T-helper 17 cell (primary cell): ENCODE measurements around the gene CNTFR. TPM values are rescaled to one million over a fixed set of nuclear protein-coding genes. Genes with fewer than 3 reads are reported as not detected.

Experiments
- ATAC-seq: fragments of 150-1000 bp; cut with Tn5 transposase; 2 replicates; pipeline ENCODE4 v1.10.0; 2021; ENCODE audit warnings: mild to moderate bottlenecking, moderate library complexity
- DNase-seq, 3 donors: peaks; one replicate each; pipeline versions ENCODE4 v3.0.0 to v3.0.0-alpha.2; 2020 to 2021
- H3K9me3 ChIP-seq: one replicate; pipeline ENCODE4 v1.7.0; 2013; ENCODE audit warnings: low read length, mild to moderate bottlenecking; ENCODE audit not compliant: control insufficient read depth, poor library complexity, severe bottlenecking
- H3K27ac Mint-ChIP-seq: one replicate; pipeline ENCODE4 v1.8.0; 2022; ENCODE audit warnings: mild to moderate bottlenecking, moderate library complexity, mixed read lengths
- H3K27me3 Mint-ChIP-seq: one replicate; pipeline ENCODE4 v1.8.0; 2022; ENCODE audit warnings: mixed read lengths
- H3K36me3 Mint-ChIP-seq: one replicate; pipeline ENCODE4 v1.8.0; 2022; ENCODE audit warnings: low read depth, mixed read lengths
- H3K4me1 Mint-ChIP-seq: one replicate; pipeline ENCODE4 v1.8.0; 2022; ENCODE audit warnings: mild to moderate bottlenecking, mixed read lengths
- H3K4me3 Mint-ChIP-seq: one replicate; pipeline ENCODE4 v1.8.0; 2022; ENCODE audit warnings: mild to moderate bottlenecking, moderate library complexity, mixed read lengths
- total RNA-seq, 4 donors: library from RNA in 2 of 4; stranded (reverse) in 2 of 4; gene quantifications; one replicate each; pipeline ENCODE4 v1.2.3 and lab custom pipeline; 2022 to 2026

CNTFR gene
- total RNA-seq, 2 donors from 2014 or later: not detected

GRCh38 chr9:34568133-34568532, 21.4 kb downstream of the CNTFR start:
- Mint-ChIP-seq H3K27me3 (peaks cover 77% of the 10 kb centered on the region), H3K4me3 (no peak overlapping the region)

GRCh38 chr9:34566972-34567371, 22.6 kb downstream of the CNTFR start:
- no peaks in the 10 kb centered on the region for H3K9me3 ChIP-seq
- Mint-ChIP-seq H3K36me3 (peaks cover 6% of the 10 kb centered on the region), H3K27ac (no peak overlapping the region), H3K4me1 (peaks cover 4% of the 10 kb centered on the region), H3K27me3 (peaks cover 77% of the 10 kb centered on the region), H3K4me3 (no peak overlapping the region)
- DNase-seq (no peak), ATAC-seq (no peak)

More at GRCh38 chr9:34568133-34568532, 21.4 kb downstream of the CNTFR start:
- Mint-ChIP-seq H3K4me1 (peaks cover 4% of the 10 kb centered on the region), H3K27ac (no peak overlapping the region), H3K36me3 (peaks cover 6% of the 10 kb centered on the region)
- no peaks in the 10 kb centered on the region for H3K9me3 ChIP-seq
- DNase-seq: no peak
- no peak for ATAC-seq

DNA sequence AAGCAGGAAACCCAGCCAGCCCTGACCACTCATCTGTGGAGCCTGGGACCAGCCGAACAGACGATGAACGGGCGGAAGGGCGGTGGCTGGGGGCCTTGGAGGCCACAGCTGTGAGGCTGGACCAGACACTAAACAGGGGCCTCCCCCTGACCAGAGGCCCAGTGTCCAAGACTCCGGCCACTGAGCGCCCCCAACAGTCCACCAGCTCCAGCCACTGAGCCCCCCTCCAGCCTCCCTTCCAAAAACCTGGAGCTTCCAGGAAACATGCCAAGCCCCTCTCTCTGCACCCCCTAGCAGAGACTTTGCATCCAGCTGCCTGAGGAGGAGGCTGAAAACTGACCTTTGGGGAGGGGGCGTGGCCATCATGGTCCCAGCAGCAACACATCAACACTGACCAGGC, 23.2 kb downstream of the CNTFR start:
- H3K9me3 ChIP-seq: no peaks in the 10 kb centered on the region
- H3K4me3 Mint-ChIP-seq: no peak overlapping the region
- DNase-seq: no peak
- H3K27me3 Mint-ChIP-seq: peaks cover 73% of the 10 kb centered on the region
- H3K36me3 Mint-ChIP-seq: peaks cover 6% of the 10 kb centered on the region
- no peak overlapping the region for H3K27ac Mint-ChIP-seq
- H3K4me1 Mint-ChIP-seq: peaks cover 4% of the 10 kb centered on the region
- ATAC-seq: no peak

DNA sequence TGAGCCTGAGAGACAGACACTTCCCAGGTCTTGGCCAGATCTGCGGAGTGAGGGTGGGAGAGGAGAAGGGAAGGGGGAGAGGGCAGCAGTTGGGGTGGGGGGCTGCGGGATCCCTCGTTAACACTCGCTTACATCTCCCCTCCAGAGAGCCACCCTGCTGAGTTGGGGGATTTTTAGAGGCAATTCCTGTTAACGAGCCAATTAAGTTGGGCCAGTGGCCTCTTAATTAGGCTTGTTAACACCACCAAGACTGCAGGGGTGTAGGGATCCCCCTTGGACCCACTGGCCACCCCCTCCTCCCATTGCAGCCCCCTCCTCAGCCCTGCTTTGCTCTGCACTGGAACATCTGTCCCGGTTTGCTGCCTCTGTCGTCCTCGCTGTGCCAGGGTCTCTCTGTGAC, 23.7 kb downstream of the CNTFR start:
- no peak overlapping the region for H3K4me3 Mint-ChIP-seq
- peaks cover 73% of the 10 kb centered on the region for H3K27me3 Mint-ChIP-seq
- peaks cover 4% of the 10 kb centered on the region for H3K4me1 Mint-ChIP-seq
- H3K9me3 ChIP-seq: no peaks in the 10 kb centered on the region
- DNase-seq (no peak), ATAC-seq (no peak)
- H3K36me3 Mint-ChIP-seq: peaks cover 6% of the 10 kb centered on the region
- no peak overlapping the region for H3K27ac Mint-ChIP-seq

DNA sequence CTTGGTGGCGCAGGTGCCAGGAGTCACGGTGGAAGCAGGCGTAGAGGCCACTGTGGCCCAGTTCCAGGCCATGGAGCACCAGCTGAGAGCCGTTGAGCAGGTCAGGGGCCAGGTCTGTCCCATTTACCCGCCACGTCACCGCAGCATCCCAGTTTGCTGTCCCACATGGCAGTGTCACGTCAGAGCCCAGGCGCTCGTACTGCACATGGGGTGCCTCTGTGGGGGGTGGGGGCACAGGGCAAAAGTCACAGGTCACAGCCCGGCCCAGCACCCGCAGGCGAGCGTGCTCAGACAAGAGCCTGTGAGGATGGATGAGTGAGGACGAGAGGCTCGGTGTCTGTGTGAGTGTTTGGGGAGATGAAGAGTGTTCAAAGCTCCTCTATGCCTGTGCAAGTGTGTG, 24.9 kb downstream of the CNTFR start:
- H3K9me3 ChIP-seq: no peaks in the 10 kb centered on the region
- no peak overlapping the region for H3K27ac Mint-ChIP-seq
- no peak overlapping the region for H3K4me3 Mint-ChIP-seq
- no peak for DNase-seq
- H3K27me3 Mint-ChIP-seq: peaks cover 71% of the 10 kb centered on the region
- H3K36me3 Mint-ChIP-seq: peaks cover 10% of the 10 kb centered on the region
- no peak for ATAC-seq
- peaks cover 3% of the 10 kb centered on the region for H3K4me1 Mint-ChIP-seq

GRCh38 chr9:34563262-34563661, 26.3 kb downstream of the CNTFR start:
- H3K27ac Mint-ChIP-seq: no peak overlapping the region

GRCh38 chr9:34562135-34562745, 27.3 kb downstream of the CNTFR start:
- Mint-ChIP-seq H3K27ac (no peak overlapping the region), H3K36me3 (peaks cover 10% of the 10 kb centered on the region), H3K27me3 (peaks cover 77% of the 10 kb centered on the region), H3K4me3 (no peak overlapping the region), H3K4me1 (peaks cover 7% of the 10 kb centered on the region)
- no peaks in the 10 kb centered on the region for H3K9me3 ChIP-seq
- DNase-seq (no peak), ATAC-seq (no peak)

More at GRCh38 chr9:34563262-34563661, 26.3 kb downstream of the CNTFR start:
- H3K9me3 ChIP-seq: no peaks in the 10 kb centered on the region
- Mint-ChIP-seq H3K36me3 (peaks cover 10% of the 10 kb centered on the region), H3K27me3 (peaks cover 76% of the 10 kb centered on the region), H3K4me1 (peaks cover 3% of the 10 kb centered on the region), H3K4me3 (no peak overlapping the region)
- no peak for DNase-seq
- ATAC-seq: no peak

GRCh38 chr9:34560599-34561214, 28.8 kb downstream of the CNTFR start:
- H3K9me3 ChIP-seq: no peaks in the 10 kb centered on the region
- ATAC-seq: no peak
- Mint-ChIP-seq H3K36me3 (peaks cover 14% of the 10 kb centered on the region), H3K4me3 (no peak overlapping the region), H3K27ac (no peak overlapping the region), H3K4me1 (peaks cover 7% of the 10 kb centered on the region), H3K27me3 (peaks cover 72% of the 10 kb centered on the region)
- no peak for DNase-seq

DNA sequence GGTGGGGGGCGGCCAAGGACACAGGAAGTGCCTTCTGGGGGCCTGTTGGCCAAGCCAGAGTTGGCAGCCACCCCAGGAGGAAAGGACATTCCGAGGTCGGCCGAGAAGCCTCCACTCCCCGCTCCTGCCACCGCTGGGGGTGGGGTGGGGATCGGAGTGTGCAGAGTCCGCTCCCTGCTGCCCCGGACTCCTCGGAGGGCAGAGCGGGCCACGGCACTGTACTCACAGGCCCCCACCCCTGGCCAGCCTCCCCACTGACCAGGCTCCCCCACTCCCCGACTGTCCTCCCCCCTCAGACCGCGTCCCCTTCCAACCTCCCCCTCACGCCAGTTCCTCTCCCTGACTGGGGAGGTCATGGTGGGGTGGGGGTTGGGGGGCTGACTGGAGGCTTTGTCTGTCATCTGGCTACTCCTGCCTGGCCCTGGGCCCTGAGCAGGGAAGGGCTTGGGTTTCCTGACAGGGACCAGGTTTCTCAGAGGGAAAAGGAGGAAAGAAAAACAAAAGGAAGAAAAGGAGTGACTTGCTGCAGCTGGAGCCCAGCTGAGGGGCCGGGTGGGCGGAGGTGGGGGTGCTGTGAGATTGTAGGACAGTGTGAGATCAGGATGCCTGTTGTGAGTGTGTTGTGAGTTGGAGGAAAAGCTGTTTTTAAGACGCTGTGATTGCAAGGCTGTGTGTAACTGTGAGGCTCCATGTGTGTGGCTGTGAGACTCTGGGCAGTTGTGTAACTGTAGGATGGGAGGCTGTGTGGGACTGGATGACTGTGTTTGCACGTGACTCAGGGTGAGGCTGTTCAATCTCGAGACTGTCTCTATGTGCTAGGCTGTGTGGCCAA, 29.7 kb downstream of the CNTFR start:
- Mint-ChIP-seq H3K27me3 (peaks cover 67% of the 10 kb centered on the region), H3K4me3 (no peak overlapping the region), H3K36me3 (peaks cover 13% of the 10 kb centered on the region), H3K4me1 (peaks cover 7% of the 10 kb centered on the region), H3K27ac (no peak overlapping the region)
- DNase-seq (no peak), ATAC-seq (no peak)
- no peaks in the 10 kb centered on the region for H3K9me3 ChIP-seq

GRCh38 chr9:34558919-34559623, 30.5 kb downstream of the CNTFR start:
- Mint-ChIP-seq H3K4me1 (peaks cover 9% of the 10 kb centered on the region), H3K36me3 (peaks cover 12% of the 10 kb centered on the region), H3K27ac (no peak overlapping the region), H3K27me3 (peaks cover 67% of the 10 kb centered on the region), H3K4me3 (no peak overlapping the region)
- ATAC-seq: no peak
- H3K9me3 ChIP-seq: no peaks in the 10 kb centered on the region
- DNase-seq: no peak

DNA sequence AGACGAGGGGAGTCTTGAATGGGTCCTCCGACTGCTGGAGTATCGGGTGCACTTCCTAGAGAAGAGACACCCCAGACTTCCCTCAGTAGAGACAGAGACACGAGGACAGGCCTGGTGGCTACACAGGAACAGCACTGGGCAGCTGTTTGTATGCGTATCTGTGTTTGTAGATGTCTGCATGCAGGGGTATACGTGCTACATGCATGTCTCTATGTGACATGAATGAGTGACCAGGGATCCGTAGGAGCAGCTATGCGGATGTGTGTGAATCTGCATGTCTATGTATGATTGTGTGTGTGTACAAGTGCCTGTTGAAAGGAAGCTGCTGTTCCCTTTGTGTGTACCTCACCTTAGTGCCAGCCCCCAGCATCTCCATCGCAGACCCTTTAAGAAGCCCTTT, 31.2 kb downstream of the CNTFR start:
- ATAC-seq (no peak), DNase-seq (no peak)
- H3K9me3 ChIP-seq: no peaks in the 10 kb centered on the region
- peaks cover 63% of the 10 kb centered on the region for H3K27me3 Mint-ChIP-seq
- H3K36me3 Mint-ChIP-seq: peaks cover 8% of the 10 kb centered on the region
- no peak overlapping the region for H3K4me3 Mint-ChIP-seq
- peaks cover 9% of the 10 kb centered on the region for H3K4me1 Mint-ChIP-seq
- no peak overlapping the region for H3K27ac Mint-ChIP-seq

- H3K4me1 Mint-ChIP-seq: peaks cover 9% of the 10 kb centered on the region
- H3K27me3 Mint-ChIP-seq: peaks cover 61% of the 10 kb centered on the region
- no peaks in the 10 kb centered on the region for H3K9me3 ChIP-seq
- H3K27ac Mint-ChIP-seq: no peak overlapping the region
- no peak for ATAC-seq
- H3K4me3 Mint-ChIP-seq: no peak overlapping the region
- peaks cover 7% of the 10 kb centered on the region for H3K36me3 Mint-ChIP-seq
- no peak for DNase-seq
Measured at GRCh38 chr9:34557426-34558321, 31.9 kb downstream of the CNTFR start.
